ENCODE results near the gene BMS1. TPM values are rescaled to one million over a fixed set of nuclear protein-coding genes. Genes with fewer than 3 reads are reported as not detected.

Gene BMS1
- total and polyA plus RNA-seq, 11 donors = 6.7 to 17.1 (median 13.8) TPM

DNA sequence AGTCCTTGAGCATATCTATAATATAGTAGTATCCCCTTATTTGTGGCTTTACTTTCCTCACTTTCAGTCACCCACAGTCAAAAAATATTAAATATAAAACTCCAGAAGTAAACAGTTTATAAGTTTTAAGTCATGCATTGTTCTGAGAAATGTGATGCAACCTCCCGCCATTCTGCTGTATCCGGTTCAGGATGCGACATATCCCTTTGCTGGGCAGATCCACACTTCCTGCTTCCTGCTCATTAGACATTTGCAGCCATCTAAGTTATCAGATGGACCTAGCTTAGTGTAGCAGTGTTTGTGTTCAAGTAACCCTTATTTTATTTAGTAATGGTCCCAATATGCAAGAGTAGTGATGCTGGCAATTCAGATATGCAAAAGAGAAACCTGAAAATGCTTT is 38.9 kb upstream of the BMS1 start:
- Histone ChIP-seq H3K36me3 (no peaks in the 10 kb centered on the region), H3K4me1 (no peaks in the 10 kb centered on the region), H3K27me3 (peaks cover 0 to 20% (median 0%) of the 10 kb centered on the region in 9 donors), H3K4me3 (no peak overlapping the region), H3K9me3 (peaks cover 0 to 25% (median 8%) of the 10 kb centered on the region in 12 donors), H3K27ac (no peak overlapping the region)
- TF ChIP-seq CTCF (IDR thresholded peaks at IDR 0.05) (no peak), POLR2A (IDR thresholded peaks at IDR 0.05) (no peak)
- DNase-seq (no peak), ATAC-seq (no peak)
- intact Hi-C loops (cut with DNase I) = no loop called here
- WGBS, 4 donors = 57 to 63% (median 58%) methylated on average over 3 of the region's 3 CpGs

DNA sequence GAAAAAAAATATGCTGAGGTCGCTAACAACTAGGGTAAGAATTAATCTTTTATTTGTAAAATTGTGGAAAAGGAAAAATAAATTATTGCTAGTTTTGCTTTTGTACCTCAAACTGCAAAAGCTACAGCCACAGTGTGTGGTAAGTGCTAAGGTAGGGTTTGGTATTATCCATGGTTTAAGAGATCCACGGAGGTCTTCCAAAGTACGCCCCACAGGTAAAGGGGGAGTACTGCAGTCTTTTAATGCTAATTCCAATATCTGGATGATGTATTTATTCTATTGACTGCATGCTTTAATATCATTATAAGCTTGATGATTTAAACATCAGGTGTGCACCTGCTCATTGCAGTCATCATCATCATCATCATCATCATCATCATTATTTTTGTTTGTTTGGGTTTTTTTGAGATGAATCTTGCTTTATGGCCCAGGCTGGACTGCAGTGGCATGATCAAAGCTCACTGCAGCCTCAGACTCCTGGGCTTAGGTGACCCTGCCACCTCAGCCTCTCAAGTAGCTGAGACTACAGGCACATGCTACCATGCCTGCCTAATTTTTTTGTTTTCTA is 38.4 kb upstream of the BMS1 start:
- no peak for DNase-seq
- intact Hi-C loops (cut with DNase I) = no loop called here
- no peak overlapping the region for H3K27ac ChIP-seq
- WGBS, 4 donors = 57 to 65% (median 62%) methylated on average over 3 of the region's 3 CpGs
- H3K27me3 ChIP-seq = peaks cover 0 to 25% (median 0%) of the 10 kb centered on the region in 9 donors
- H3K4me3 ChIP-seq = no peak overlapping the region
- TF ChIP-seq POLR2A (IDR thresholded peaks at IDR 0.05) (no peak), CTCF (IDR thresholded peaks at IDR 0.05) (peak in 1 of 12 donors; percentile 29)
- peaks cover 0 to 25% (median 8%) of the 10 kb centered on the region in 12 donors for H3K9me3 ChIP-seq
- no peaks in the 10 kb centered on the region for H3K4me1 ChIP-seq
- no peak for ATAC-seq
- H3K36me3 ChIP-seq = no peaks in the 10 kb centered on the region

DNA sequence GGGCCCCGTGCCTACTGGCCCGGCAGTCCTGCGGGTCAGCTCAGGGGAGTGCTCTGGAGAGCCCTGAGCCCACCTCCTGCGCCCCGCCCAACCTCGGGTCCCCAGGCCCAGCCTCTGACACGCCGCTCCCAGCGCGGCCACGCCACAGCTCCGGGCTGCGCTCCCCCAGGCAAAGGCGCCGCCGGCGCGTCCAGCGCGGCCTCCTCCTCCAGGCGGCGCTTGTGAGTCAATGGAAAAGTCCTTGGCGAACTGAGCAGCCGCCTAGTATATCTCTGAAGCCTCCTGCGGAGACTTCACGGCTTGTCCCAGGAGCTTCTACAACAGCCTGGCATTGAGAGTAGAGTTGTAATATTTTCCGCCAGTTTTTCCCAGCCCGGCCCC is 29.5 kb upstream of the BMS1 start:
- no peaks in the 10 kb centered on the region for H3K36me3 ChIP-seq
- WGBS, 4 donors = 0 to 16% (median 1%) methylated on average over 4 to 28 of the region's 28 CpGs
- H3K27ac ChIP-seq = no peak overlapping the region
- TF ChIP-seq CTCF (IDR thresholded peaks at IDR 0.05) (peak; percentile 81 to 97 (median 85)), POLR2A (IDR thresholded peaks at IDR 0.05) (no peak)
- no peaks in the 10 kb centered on the region for H3K9me3 ChIP-seq
- H3K27me3 ChIP-seq = peaks cover 10 to 77% (median 38%) of the 10 kb centered on the region in 9 donors
- H3K4me3 ChIP-seq = peak overlapping the region; percentile 29 to 66 (median 54)
- peaks cover 0 to 36% (median 16%) of the 10 kb centered on the region in 12 donors for H3K4me1 ChIP-seq
- ATAC-seq = peak; percentile 87 to 93 (median 92)
- intact Hi-C loops (cut with DNase I) = loop anchor here in 9 of 10 donors (1.0 to 5.0 kb wide), 5 partner anchors 29 to 354 kb away; partner anchors contain the start of gene BMS1 (in 2 of the 9)
- DNase-seq = peak; percentile 74 to 87 (median 80)

GRCh38 chr10:42753507-42754154 is 29.0 kb upstream of the BMS1 start:
- no peak for TF ChIP-seq CTCF (IDR thresholded peaks at IDR 0.05)
- TF ChIP-seq POLR2A (IDR thresholded peaks at IDR 0.05) = no peak
- Histone ChIP-seq H3K4me3 (peak overlapping the region; percentile 29 to 66 (median 54)), H3K4me1 (peaks cover 0 to 41% (median 20%) of the 10 kb centered on the region in 12 donors), H3K36me3 (no peaks in the 10 kb centered on the region), H3K27ac (peak overlapping the region in 1 of 12 donors; percentile 6), H3K27me3 (peaks cover 10 to 75% (median 38%) of the 10 kb centered on the region in 9 donors), H3K9me3 (no peaks in the 10 kb centered on the region)
- intact Hi-C loops (cut with DNase I) = loop anchor here in 9 of 10 donors (1.0 to 5.0 kb wide), 5 partner anchors 29 to 354 kb away; partner anchors contain the start of gene BMS1 (in 3 of the 9)
- ATAC-seq = peak; percentile 23 to 43 (median 34)
- WGBS, 4 donors = 1 to 2% (median 2%) methylated on average over 23 to 51 of the region's 51 CpGs
- peak in 2 of 5 donors; percentile 31 to 35 for DNase-seq
